Activated naive CD4-positive, alpha-beta T cell treated with anti-CD3 and anti-CD28 coated beads, Interleukin-2, amount 10 ng/mL, durations not matched to agents 7 days and 5 days (primary cell): ENCODE measurements around the gene PYGL.

Experiments used
- CTCF ChIA-PET: fragments of 350-600 bp; sonication (Branson Sonifier 250); formaldehyde crosslinking; loops from one replicate; lab custom pipeline; 2021; ENCODE audit warnings: antibody characterized with exemption; lab: Charles Lee
- DNase-seq: peaks from one replicate; pipeline ENCODE4 v3.0.0-alpha.2; 2020
- H3K27ac Mint-ChIP-seq: one replicate; pipeline ENCODE4 v1.8.0; 2021; ENCODE audit warnings: mild to moderate bottlenecking, moderate library complexity, mixed read lengths
- H3K27me3 Mint-ChIP-seq: one replicate; pipeline ENCODE4 v1.8.0; 2021; ENCODE audit warnings: mild to moderate bottlenecking, mixed read lengths
- H3K36me3 Mint-ChIP-seq: one replicate; pipeline ENCODE4 v1.8.0; 2021; ENCODE audit warnings: mixed read lengths
- H3K4me1 Mint-ChIP-seq: one replicate; pipeline ENCODE4 v1.8.0; 2021; ENCODE audit warnings: mixed read lengths
- H3K4me3 Mint-ChIP-seq: one replicate; pipeline ENCODE4 v1.8.0; 2021; ENCODE audit warnings: mild to moderate bottlenecking, moderate library complexity, mixed read lengths
- H3K9me3 Mint-ChIP-seq: one replicate; pipeline ENCODE4 v1.8.0; 2021; ENCODE audit warnings: mixed read lengths

PYGL gene

DNA sequence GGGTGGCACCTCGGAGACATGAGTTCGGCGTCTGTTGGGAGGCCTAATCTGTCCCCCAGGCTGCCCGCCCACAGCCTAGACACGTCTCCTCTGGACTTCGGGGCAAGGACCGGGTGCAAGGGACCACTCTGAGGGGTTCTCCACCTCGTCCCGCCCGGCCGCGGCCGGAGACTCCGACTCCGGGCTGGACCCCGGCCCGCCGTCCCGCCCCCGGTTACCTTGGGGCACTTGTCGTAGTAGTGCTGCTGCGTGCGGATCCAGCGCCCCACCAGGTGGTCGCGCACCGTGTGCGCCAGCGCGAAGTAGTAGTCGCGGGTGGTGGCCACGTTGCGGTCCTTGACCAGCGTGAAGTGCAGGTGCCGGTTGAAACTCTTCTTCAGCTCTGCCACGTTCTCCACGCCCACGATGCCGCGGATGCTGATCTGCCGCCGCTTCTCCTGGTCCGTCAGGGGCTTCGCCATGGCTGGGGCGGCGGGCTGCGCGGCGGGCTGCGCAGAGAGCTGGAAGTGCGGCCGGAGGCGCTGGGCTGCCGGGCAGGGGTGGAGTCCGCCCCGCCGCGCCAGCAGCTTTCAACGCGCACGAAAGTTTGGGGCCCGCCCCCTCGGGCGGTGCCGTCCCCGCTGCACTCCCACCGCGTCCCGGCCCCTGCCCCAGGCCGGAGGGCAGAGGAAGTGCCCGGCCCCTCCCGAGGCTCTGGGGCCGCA is at the start of gene PYGL:
Gene PYGL, minus strand, starts transcription at position 541 of the 704 bp plus-strand sequence. Its CDS starts 80 bp downstream, at position 461.
- CTCF ChIA-PET: interaction anchor here (1.1 kb wide), 1 partner anchor 15 kb away, joined by 4 read pairs; no protein-coding TSS in a partner anchor
- Mint-ChIP-seq H3K4me1 (peaks cover 15% of the 10 kb centered on the region), H3K9me3 (no peaks in the 10 kb centered on the region), H3K4me3 (peak within 1 kb of the TSS; percentile 71), H3K36me3 (peaks cover 2% of the 10 kb centered on the region), H3K27me3 (peaks cover 60% of the 10 kb centered on the region), H3K27ac (no peak within 1 kb of the TSS)
- DNase-seq: peak; percentile 46

GRCh38 chr14:50985859-50986331 is 41.6 kb upstream of the PYGL start:
- H3K36me3 Mint-ChIP-seq: no peaks in the 10 kb centered on the region
- CTCF ChIA-PET: no interaction called here
- no peak overlapping the region for H3K27ac Mint-ChIP-seq
- H3K27me3 Mint-ChIP-seq: peaks cover 11% of the 10 kb centered on the region
- no peaks in the 10 kb centered on the region for H3K4me1 Mint-ChIP-seq
- no peak for DNase-seq
- no peaks in the 10 kb centered on the region for H3K9me3 Mint-ChIP-seq
- no peak overlapping the region for H3K4me3 Mint-ChIP-seq

- DNase-seq: no peak
- Mint-ChIP-seq H3K9me3 (no peaks in the 10 kb centered on the region), H3K36me3 (no peaks in the 10 kb centered on the region), H3K4me1 (no peaks in the 10 kb centered on the region), H3K27me3 (peaks cover 11% of the 10 kb centered on the region), H3K27ac (no peak overlapping the region), H3K4me3 (no peak overlapping the region)
- CTCF ChIA-PET: no interaction called here
Observed at GRCh38 chr14:50985124-50985858, 41.0 kb upstream of the PYGL start.

GRCh38 chr14:50984036-50984710 is 39.9 kb upstream of the PYGL start:
- H3K36me3 Mint-ChIP-seq: no peaks in the 10 kb centered on the region
- DNase-seq: no peak
- no peaks in the 10 kb centered on the region for H3K9me3 Mint-ChIP-seq
- H3K4me1 Mint-ChIP-seq: no peaks in the 10 kb centered on the region
- no peak overlapping the region for H3K27ac Mint-ChIP-seq
- no peak overlapping the region for H3K4me3 Mint-ChIP-seq
- H3K27me3 Mint-ChIP-seq: peaks cover 6% of the 10 kb centered on the region
- CTCF ChIA-PET: no interaction called here

DNA sequence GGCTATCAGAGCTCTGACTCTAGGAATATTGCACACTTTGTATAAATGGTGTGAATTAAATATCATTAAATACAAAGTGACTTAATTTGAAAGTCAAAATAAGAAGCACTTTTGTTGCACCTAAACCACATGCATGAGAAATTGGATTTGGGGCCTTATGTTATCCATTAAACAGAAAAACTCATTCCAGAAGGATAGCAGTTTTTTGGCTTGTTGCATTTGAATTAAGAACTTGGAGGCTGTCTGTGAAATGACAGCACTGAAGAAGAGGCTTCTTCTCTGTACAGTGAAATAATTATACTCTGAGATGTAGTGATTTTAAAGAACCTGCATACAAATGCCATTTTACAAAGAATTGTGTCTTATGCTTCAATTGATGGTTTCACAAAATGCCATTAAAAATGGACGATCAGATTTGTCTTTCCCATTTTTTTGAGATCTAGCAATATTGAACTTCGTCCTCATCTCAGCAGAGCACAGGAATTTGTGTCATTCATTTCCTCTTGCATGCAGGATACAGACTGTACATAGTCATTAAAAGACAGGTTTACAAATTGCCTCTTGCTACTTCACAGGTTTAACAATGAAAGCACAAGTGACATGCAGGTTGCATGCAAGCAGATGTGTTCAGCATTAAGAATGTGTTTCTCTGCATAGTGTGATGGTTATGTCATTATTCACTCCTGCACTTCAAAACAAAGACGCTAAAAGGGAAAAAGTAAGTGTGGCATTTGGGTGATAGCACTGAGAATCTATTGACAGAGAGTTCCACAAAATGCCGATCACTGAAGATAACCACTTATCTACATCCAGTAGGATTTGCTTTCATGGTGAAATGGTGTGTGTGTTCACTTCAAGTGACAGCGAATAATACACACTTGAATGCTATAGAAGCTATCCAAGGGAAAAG is 35.9 kb upstream of the PYGL start:
- Mint-ChIP-seq H3K27ac (no peak overlapping the region), H3K27me3 (no peaks in the 10 kb centered on the region), H3K9me3 (no peaks in the 10 kb centered on the region), H3K36me3 (no peaks in the 10 kb centered on the region), H3K4me1 (no peaks in the 10 kb centered on the region), H3K4me3 (no peak overlapping the region)
- CTCF ChIA-PET: no interaction called here
- DNase-seq: no peak

- no peaks in the 10 kb centered on the region for H3K36me3 Mint-ChIP-seq
- H3K4me3 Mint-ChIP-seq: no peak overlapping the region
- no peaks in the 10 kb centered on the region for H3K4me1 Mint-ChIP-seq
- DNase-seq: no peak
- H3K27ac Mint-ChIP-seq: no peak overlapping the region
- H3K27me3 Mint-ChIP-seq: no peaks in the 10 kb centered on the region
- no peaks in the 10 kb centered on the region for H3K9me3 Mint-ChIP-seq
- CTCF ChIA-PET: interaction anchor here (0.6 kb wide), 1 partner anchor 95 kb away, joined by 4 read pairs; no protein-coding TSS in a partner anchor
Observed at GRCh38 chr14:50978888-50979287, 34.6 kb upstream of the PYGL start.

GRCh38 chr14:50978529-50978871 is 34.2 kb upstream of the PYGL start:
- Mint-ChIP-seq H3K4me1 (no peaks in the 10 kb centered on the region), H3K36me3 (no peaks in the 10 kb centered on the region), H3K9me3 (no peaks in the 10 kb centered on the region), H3K27me3 (no peaks in the 10 kb centered on the region), H3K4me3 (no peak overlapping the region), H3K27ac (no peak overlapping the region)
- DNase-seq: no peak
- CTCF ChIA-PET: interaction anchor here (0.6 kb wide), 1 partner anchor 94 kb away, joined by 4 read pairs; no protein-coding TSS in a partner anchor

GRCh38 chr14:50977863-50978528 is 33.7 kb upstream of the PYGL start:
- H3K4me1 Mint-ChIP-seq: no peaks in the 10 kb centered on the region
- CTCF ChIA-PET: no interaction called here

DNA sequence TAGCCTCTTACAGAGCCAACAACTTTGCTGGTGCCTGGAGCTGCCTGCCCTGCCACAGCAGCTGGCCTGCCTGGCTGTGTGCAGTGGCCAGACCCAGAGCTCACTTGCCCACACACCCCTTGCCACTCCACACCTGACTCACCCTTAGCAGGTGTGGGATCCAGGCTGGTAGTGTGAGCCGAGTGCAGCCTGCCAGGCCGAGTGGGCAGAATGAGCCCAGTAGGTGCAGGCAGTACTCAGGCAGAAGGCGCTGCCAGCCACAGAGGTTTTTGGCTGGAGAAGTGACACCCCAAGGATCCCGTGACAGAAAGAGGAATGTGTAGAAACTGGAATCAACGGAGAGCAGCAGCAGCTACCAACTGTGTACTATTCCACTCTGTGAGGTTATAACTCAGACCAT is 29.8 kb upstream of the PYGL start:
- Mint-ChIP-seq H3K4me1 (no peaks in the 10 kb centered on the region), H3K36me3 (no peaks in the 10 kb centered on the region), H3K27me3 (peaks cover 11% of the 10 kb centered on the region), H3K4me3 (no peak overlapping the region), H3K27ac (no peak overlapping the region), H3K9me3 (no peaks in the 10 kb centered on the region)
- CTCF ChIA-PET: interaction anchor here (0.7 kb wide), 2 partner anchors 188 to 347 kb away, joined by 3 to 4 read pairs; no protein-coding TSS in a partner anchor
- DNase-seq: no peak

More at GRCh38 chr14:50977863-50978528, 33.7 kb upstream of the PYGL start:
- H3K4me3 Mint-ChIP-seq: no peak overlapping the region
- no peak overlapping the region for H3K27ac Mint-ChIP-seq
- H3K36me3 Mint-ChIP-seq: no peaks in the 10 kb centered on the region
- no peaks in the 10 kb centered on the region for H3K9me3 Mint-ChIP-seq
- no peak for DNase-seq
- no peaks in the 10 kb centered on the region for H3K27me3 Mint-ChIP-seq

GRCh38 chr14:50972734-50973133 is 28.5 kb upstream of the PYGL start:
- no peaks in the 10 kb centered on the region for H3K9me3 Mint-ChIP-seq
- H3K4me3 Mint-ChIP-seq: no peak overlapping the region
- H3K27me3 Mint-ChIP-seq: peaks cover 15% of the 10 kb centered on the region
- H3K27ac Mint-ChIP-seq: no peak overlapping the region
- no peaks in the 10 kb centered on the region for H3K4me1 Mint-ChIP-seq
- CTCF ChIA-PET: no interaction called here
- DNase-seq: no peak
- H3K36me3 Mint-ChIP-seq: no peaks in the 10 kb centered on the region

GRCh38 chr14:50970886-50971781 is 26.9 kb upstream of the PYGL start:
- DNase-seq: no peak
- no peak overlapping the region for H3K27ac Mint-ChIP-seq
- no peak overlapping the region for H3K4me3 Mint-ChIP-seq
- H3K27me3 Mint-ChIP-seq: peaks cover 15% of the 10 kb centered on the region
- H3K36me3 Mint-ChIP-seq: no peaks in the 10 kb centered on the region
- H3K9me3 Mint-ChIP-seq: no peaks in the 10 kb centered on the region
- CTCF ChIA-PET: no interaction called here
- no peaks in the 10 kb centered on the region for H3K4me1 Mint-ChIP-seq

DNA sequence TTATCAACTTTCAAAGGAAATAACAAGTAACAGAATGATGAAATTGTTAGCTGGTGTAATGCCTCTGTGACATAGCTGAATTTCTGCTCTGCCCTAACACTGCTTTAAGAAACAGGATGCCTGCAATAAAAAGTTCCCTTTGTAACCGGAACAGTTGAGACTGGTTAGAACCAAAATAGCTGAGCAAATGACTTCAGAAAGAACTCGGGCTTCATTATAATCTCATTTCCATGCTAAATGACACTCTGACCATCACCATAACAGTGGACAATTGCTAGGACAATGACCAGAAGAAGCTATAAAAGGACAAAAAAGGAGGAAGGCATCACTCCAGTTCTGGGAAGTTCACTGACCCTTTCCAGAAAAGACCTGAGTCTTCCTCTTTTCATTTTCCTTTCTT is 23.5 kb upstream of the PYGL start:
- Mint-ChIP-seq H3K9me3 (no peaks in the 10 kb centered on the region), H3K27ac (no peak overlapping the region), H3K27me3 (peaks cover 19% of the 10 kb centered on the region), H3K36me3 (no peaks in the 10 kb centered on the region), H3K4me3 (no peak overlapping the region), H3K4me1 (no peaks in the 10 kb centered on the region)
- DNase-seq: no peak
- CTCF ChIA-PET: interaction anchor here (0.6 to 1.0 kb wide), 3 partner anchors 9 to 360 kb away, joined by 3 to 4 read pairs (median 3); no protein-coding TSS in a partner anchor
